ENCODE results near the gene LIPC.

The LIPC gene

DNA sequence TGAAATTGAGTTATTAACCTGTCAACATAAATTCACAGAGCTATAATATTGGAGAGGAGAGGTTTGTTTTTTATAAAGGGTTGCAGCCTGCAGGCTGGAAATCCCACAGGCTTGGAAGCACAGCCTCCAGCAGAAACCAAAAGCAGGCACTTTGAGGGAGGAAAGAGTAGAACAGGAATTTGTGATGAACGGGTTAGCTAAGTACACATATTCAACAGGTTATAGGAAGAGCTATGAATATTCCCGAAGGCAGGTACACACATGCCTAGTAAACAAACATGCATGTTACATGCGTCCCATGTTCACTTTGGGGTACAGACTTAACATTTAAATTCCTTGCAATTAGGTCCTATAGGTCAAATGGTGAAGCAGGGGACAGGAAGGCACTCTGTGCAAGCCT is 25.9 kb upstream of the LIPC start:
- TF ChIP-seq ZNF8 (CRISPR knock-in tag; IDR thresholded peaks at IDR 0.05) (no peak), ZC3H10 (CRISPR knock-in tag; IDR thresholded peaks at IDR 0.05) (no peak)
- no peak for ATAC-seq

DNA sequence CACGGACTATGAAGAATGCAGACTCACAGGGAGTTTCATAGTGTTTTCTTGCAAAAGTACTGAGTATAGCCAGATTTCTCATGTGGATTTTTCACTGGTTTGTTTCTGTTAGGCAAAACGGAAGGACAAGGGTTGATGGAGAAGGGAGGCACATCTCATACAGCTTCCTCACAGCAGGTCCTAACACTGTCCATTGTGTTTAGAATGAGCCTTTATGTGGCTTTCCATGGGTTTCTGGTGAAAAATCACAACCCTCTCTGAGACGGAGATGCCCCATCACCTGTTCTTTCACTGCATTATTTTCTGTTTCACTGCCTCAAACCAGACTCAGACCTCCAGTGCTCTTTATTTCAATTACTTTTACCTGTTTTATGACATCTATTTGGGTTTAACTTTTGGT is 25.0 kb upstream of the LIPC start:
- no peak for ATAC-seq
- no peak for TF ChIP-seq OSR1 (CRISPR knock-in tag; IDR thresholded peaks at IDR 0.05)
- TF ChIP-seq ZFP30 (CRISPR knock-in tag; IDR thresholded peaks at IDR 0.05), result no peak
- TF ChIP-seq ESRRG (CRISPR knock-in tag; IDR thresholded peaks at IDR 0.05), result no peak
- no peak for TF ChIP-seq TCF4 (CRISPR knock-in tag; IDR thresholded peaks at IDR 0.05; ENCODE audit: borderline replicate concordance)
- TF ChIP-seq, protein P1, sequence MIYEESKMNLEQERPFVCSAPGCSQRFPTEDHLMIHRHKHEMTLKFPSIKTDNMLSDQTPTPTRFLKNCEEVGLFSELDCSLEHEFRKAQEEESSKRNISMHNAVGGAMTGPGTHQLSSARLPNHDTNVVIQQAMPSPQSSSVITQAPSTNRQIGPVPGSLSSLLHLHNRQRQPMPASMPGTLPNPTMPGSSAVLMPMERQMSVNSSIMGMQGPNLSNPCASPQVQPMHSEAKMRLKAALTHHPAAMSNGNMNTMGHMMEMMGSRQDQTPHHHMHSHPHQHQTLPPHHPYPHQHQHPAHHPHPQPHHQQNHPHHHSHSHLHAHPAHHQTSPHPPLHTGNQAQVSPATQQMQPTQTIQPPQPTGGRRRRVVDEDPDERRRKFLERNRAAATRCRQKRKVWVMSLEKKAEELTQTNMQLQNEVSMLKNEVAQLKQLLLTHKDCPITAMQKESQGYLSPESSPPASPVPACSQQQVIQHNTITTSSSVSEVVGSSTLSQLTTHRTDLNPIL (CRISPR knock-in tag; IDR thresholded peaks at IDR 0.05; ENCODE audit: low read depth), result no peak
- TF ChIP-seq, protein P2, sequence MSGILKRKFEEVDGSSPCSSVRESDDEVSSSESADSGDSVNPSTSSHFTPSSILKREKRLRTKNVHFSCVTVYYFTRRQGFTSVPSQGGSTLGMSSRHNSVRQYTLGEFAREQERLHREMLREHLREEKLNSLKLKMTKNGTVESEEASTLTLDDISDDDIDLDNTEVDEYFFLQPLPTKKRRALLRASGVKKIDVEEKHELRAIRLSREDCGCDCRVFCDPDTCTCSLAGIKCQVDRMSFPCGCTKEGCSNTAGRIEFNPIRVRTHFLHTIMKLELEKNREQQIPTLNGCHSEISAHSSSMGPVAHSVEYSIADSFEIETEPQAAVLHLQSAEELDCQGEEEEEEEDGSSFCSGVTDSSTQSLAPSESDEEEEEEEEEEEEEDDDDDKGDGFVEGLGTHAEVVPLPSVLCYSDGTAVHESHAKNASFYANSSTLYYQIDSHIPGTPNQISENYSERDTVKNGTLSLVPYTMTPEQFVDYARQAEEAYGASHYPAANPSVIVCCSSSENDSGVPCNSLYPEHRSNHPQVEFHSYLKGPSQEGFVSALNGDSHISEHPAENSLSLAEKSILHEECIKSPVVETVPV (CRISPR knock-in tag; IDR thresholded peaks at IDR 0.05), result no peak
- no peak for TF ChIP-seq ISL1 (CRISPR knock-in tag; IDR thresholded peaks at IDR 0.05)
- no peak for TF ChIP-seq ZFP3 (CRISPR knock-in tag; IDR thresholded peaks at IDR 0.05)
- no peak for TF ChIP-seq GLIS3 (CRISPR knock-in tag; IDR thresholded peaks at IDR 0.05)
- TF ChIP-seq ZNF70 (CRISPR knock-in tag; IDR thresholded peaks at IDR 0.05), result no peak
- TF ChIP-seq RARB (CRISPR knock-in tag; IDR thresholded peaks at IDR 0.05), result no peak
- no peak for TF ChIP-seq SNAI2 (CRISPR knock-in tag; IDR thresholded peaks at IDR 0.05)

DNA sequence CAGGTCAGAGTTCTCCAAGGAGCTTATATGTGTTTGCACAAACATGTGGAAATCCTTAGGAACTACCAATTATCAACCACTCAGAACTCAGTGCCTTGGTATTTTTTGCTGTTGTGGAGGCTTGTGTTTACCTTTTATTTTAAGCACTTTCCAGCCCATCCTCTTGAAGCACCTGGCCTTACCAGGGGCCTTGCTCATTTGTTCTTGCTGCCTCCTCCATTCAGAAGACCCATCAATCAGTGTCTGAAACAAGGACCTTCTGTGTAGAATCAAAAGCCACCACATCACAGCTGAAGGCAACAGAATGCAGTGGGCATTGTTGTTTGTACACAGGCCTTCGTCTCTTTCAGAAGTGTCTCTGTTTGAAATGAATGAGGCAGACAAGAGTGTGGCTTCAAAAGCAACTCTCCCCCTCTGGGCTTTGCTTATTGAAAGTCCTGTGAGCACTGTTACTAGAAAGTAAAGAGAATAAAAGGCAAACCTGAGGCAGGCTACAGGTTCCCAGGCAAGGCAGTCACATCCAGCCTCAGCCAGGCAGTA is 24.5 kb upstream of the LIPC start:
- TF ChIP-seq OSR1 (CRISPR knock-in tag; IDR thresholded peaks at IDR 0.05) (no peak), ZNF8 (CRISPR knock-in tag; IDR thresholded peaks at IDR 0.05) (no peak)
- ATAC-seq, result no peak

DNA sequence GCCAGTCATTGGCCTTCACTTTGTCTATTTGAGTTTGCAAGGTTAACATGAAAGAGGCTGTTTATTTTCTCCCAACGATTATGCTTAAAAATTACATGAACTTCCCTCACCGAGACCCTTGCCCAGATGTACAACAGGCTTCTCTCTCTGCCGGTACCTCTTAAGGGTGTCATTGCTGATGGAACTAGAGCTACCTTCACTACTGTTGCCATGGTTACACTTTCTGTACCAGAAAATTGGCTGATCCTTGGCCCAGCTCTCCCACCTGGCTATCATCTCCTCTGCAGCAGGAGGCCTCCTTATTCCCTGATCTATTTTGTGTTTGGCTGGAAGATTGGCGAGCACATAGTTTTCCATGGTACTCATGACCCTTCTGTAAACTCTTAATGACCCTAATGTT is 24.0 kb upstream of the LIPC start:
- no peak for ATAC-seq
- no peak for TF ChIP-seq TOX (CRISPR knock-in tag; IDR thresholded peaks at IDR 0.05; ENCODE audit: borderline replicate concordance)
- TF ChIP-seq, protein P3, sequence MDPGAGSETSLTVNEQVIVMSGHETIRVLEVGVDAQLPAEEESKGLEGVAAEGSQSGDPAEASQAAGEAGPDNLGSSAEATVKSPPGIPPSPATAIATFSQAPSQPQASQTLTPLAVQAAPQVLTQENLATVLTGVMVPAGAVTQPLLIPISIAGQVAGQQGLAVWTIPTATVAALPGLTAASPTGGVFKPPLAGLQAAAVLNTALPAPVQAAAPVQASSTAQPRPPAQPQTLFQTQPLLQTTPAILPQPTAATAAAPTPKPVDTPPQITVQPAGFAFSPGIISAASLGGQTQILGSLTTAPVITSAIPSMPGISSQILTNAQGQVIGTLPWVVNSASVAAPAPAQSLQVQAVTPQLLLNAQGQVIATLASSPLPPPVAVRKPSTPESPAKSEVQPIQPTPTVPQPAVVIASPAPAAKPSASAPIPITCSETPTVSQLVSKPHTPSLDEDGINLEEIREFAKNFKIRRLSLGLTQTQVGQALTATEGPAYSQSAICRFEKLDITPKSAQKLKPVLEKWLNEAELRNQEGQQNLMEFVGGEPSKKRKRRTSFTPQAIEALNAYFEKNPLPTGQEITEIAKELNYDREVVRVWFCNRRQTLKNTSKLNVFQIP (CRISPR knock-in tag; IDR thresholded peaks at IDR 0.05; ENCODE audit: borderline replicate concordance, low read depth), result no peak
- no peak for TF ChIP-seq ZNF8 (CRISPR knock-in tag; IDR thresholded peaks at IDR 0.05)
- no peak for TF ChIP-seq ZNF565 (CRISPR knock-in tag; conservative IDR thresholded peaks at IDR 0.05; ENCODE audit: low read depth)
- TF ChIP-seq CSDC2 (CRISPR knock-in tag; IDR thresholded peaks at IDR 0.05), result no peak
- TF ChIP-seq OSR1 (CRISPR knock-in tag; IDR thresholded peaks at IDR 0.05), result no peak
- TF ChIP-seq BACH2 (CRISPR knock-in tag; IDR thresholded peaks at IDR 0.05; ENCODE audit: borderline replicate concordance), result no peak
- TF ChIP-seq ISL1 (CRISPR knock-in tag; IDR thresholded peaks at IDR 0.05), result no peak
- no peak for TF ChIP-seq ESRRG (CRISPR knock-in tag; IDR thresholded peaks at IDR 0.05)
- no peak for TF ChIP-seq ZFP30 (CRISPR knock-in tag; IDR thresholded peaks at IDR 0.05)
- no peak for TF ChIP-seq TCF4 (CRISPR knock-in tag; IDR thresholded peaks at IDR 0.05; ENCODE audit: borderline replicate concordance)
- no peak for TF ChIP-seq ZC3H10 (CRISPR knock-in tag; IDR thresholded peaks at IDR 0.05)
- TF ChIP-seq ARNTL (CRISPR knock-in tag; IDR thresholded peaks at IDR 0.05; ENCODE audit: borderline replicate concordance, low read depth), result no peak

DNA sequence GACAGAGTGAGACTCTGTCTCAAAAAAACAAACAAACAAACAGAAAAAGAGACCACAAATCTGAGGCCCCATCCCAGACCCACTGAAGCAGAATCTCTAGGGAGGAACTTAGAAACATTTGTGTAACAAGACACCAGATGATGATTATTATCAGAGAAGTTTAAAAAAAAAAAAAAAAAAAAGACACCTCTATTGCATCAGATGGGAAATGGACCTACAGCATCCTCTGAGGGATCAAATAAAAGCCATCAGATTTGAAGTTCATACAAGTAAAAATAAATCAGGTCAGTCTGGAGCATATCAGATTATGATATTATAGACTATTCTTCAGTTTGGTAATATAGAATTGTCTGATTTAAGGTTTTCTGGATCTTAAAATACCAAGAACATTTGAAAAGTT is 21.9 kb upstream of the LIPC start:
- no peak for ATAC-seq
- TF ChIP-seq OSR1 (CRISPR knock-in tag; IDR thresholded peaks at IDR 0.05), result no peak
- TF ChIP-seq, protein P2 (CRISPR knock-in tag; IDR thresholded peaks at IDR 0.05), result no peak
- TF ChIP-seq, protein P1 (CRISPR knock-in tag; IDR thresholded peaks at IDR 0.05; ENCODE audit: low read depth), result no peak
- TF ChIP-seq ZFP3 (CRISPR knock-in tag; IDR thresholded peaks at IDR 0.05), result no peak
- no peak for TF ChIP-seq ZFP30 (CRISPR knock-in tag; IDR thresholded peaks at IDR 0.05)
- no peak for TF ChIP-seq ARNTL (CRISPR knock-in tag; IDR thresholded peaks at IDR 0.05; ENCODE audit: borderline replicate concordance, low read depth)
- TF ChIP-seq GLIS3 (CRISPR knock-in tag; IDR thresholded peaks at IDR 0.05), result no peak

Measured in SK-N-SH treated with all-trans-retinoic acid at 6 μM for 48 hours (cell line).